Testis (tissue), 2 donors: Measurements from ENCODE around the gene FRG2B.
"Not testable (repeated sequence)": the region's sequence is repeated elsewhere in the genome, so short reads cannot be mapped to it uniquely, and the experiment has no call there.

Experiments used
- CTCF ChIP-seq, 3 experiments: fragments of 450-650 bp in 2 of 3; fragments of 200-600 bp in 1 of 3; sonication (generic) in 1 of 3; IDR thresholded peaks; one replicate each; pipeline ENCODE4 v1.5.1; 2016 to 2019; ENCODE audit warnings: antibody characterized with exemption in 3 of 3, mild to moderate bottlenecking in 2 of 3, moderate library complexity in 1 of 3
- POLR2A ChIP-seq: fragments of 450-650 bp; IDR thresholded peaks from one replicate; pipeline ENCODE4 v1.6.1; 2017; ENCODE audit warnings: antibody characterized with exemption, mild to moderate bottlenecking, moderate library complexity

- not testable (repeated sequence) for TF ChIP-seq POLR2A; CTCF (IDR thresholded peaks at IDR 0.05)
These were observed 4.2 kb upstream of the FRG2B start for GRCh38 chr10:133630723-133631249.
